HG03064 (cell line): ENCODE results near the gene ANKRD44.

Experiments used
- ATAC-seq: cut with Tn5 transposase; IDR thresholded peaks from one replicate; pipeline ENCODE4 v1.9.1; 2021; ENCODE audit warnings: low read depth; ENCODE audit not compliant: unreplicated experiment

Gene ANKRD44

DNA sequence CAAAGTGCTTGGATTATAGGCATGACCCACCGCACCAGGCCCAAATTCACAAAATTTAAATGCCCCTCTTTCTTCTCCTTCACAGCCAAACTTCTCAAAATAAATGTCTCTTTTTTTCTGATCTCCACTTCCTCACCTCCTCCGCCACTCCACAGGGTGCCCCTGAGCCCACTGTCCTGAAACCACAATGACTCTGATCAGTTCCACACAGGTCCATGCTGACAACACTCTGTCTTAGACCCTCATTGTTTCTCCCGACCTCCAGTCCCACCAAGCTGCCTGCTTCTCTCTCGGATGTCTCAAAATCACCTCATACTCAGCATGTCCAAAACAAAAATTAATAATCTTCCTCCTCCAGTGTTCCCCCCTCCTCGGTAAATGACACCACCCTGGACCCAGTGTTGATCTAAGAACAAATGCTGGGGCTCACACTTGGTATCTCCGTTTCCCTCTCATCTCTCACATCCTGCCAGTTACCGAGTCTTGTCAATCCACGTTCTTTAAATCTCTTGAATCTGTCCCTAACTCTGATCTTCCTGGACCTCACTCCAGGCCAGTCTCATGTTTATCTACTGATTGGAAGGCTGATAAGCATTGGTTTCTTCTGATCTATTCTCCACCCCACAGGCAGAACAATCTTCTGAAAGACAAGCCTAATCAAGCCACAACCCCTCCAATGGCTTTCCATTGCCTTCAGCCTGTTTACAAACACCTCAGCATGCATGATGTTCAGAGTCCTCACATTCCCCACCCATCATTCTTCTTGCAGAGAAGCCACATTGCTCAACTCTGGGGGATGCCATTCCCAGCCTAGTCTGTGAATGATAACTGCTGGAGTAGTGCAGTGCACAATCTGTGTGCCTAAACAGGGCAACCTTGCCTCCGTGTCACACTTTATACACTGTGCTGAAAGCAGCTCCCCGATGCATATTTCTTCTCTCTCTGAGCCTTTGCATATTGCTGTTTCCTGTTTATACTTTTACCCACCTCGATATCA is 12.4 kb upstream of the ANKRD44 start:
- ATAC-seq: peak; percentile 47

GRCh38 chr2:197322143-197322542 is 11.6 kb upstream of the ANKRD44 start:
- no peak for ATAC-seq

DNA sequence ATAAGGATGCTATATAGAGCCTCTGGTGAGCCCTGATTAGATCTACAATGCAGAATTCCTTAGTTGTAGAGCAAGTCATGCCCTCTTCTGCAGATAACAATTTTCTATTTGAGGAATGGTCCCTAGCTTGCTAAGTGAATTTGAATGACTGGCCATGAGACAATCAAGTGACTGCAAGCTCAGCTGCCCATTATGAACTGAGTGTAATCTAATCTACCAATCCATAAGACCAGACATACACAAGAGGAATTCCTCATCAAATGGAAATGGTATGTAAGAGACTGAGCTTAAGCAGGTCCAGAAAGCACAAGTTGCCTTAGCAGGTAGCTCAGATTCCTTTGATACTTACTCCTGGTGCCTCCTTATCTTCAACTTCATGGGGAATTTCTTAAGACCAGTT is 4.8 kb upstream of the ANKRD44 start:
- ATAC-seq: no peak

GRCh38 chr2:197312186-197312585 is 1.6 kb upstream of the ANKRD44 start:
- ATAC-seq: no peak

- ATAC-seq: no peak
Observed at GRCh38 chr2:197311421-197312033, 947 bp upstream of the ANKRD44 start.

DNA sequence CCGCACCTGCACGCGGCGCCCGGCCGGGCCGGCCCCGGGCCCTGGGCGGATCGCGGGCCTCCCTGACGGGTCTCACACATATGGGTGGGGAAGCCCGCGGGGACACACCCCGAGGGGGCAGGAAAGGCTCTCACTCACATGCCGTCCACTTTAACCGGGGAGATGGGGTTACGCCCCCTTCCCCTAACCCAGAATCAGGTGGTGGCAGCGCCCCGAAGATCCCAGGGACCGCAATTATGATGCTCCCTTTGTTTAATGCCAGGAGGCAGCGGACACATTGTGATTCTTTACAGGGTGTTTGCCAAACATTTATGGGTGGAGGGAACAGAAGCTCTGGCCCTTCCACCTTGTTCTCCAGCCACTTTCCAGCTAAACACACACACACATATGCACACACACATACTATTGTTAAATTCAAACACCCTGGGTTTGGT is 424 bp upstream of the ANKRD44 start:
- no peak for ATAC-seq

DNA sequence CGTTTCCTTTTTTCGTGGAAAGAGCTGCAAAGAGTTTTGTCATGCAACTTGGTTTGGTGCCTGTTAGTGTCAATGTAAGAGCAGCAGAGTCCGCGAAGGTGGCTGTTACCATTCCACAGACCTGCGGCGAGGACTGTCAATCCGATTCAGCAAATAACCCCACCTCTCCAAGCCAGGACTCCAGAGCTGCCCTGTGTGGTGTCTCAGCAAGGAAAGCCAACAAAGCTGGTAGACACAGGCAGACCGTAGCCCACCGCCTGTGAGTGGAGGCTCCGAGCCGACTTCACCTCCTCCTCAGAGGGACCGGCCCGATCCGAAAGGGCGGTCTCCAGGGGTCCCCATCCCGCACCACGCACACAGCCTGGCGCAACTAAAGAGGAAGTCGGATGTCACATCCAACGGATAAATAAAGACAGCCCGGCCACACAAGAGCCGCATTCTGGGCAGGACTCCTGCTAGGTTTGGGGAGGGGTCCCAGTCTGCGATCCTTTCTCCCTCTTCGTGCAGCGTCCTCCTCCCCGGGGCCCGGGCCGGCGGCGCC is 819 bp downstream of the ANKRD44 start:
- no peak for ATAC-seq

DNA sequence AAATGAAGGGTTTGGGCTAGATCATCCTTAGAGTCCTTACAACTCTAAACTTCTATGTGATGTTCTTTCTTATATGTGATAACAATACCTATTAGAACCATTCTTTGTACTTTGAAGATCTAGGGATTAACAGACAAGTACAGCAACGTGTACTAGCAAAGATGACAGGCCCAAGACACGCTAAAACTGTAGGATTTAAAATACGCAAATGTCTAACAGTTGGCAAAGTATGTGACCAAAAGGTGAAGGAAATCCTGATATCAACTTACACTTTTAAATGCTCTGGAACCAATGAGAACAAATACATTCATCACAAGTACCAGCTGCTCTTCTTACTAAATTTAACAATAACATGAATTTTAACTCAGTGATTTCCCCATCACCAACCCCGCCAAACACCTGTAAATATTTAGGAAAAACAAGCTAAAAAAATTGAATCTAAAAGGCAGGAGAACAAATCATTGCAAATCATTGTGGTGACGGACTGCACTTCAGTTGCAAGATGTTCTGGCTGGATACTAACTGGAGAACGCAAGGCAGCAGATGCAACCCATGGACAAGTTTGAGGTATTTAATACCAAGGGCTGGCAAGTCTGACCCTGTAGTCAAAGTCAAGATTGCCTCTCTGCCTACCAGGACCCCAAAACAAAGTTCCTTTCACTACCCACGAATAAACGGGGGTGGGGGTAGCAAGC is 1.4 kb downstream of the ANKRD44 start:
- no peak for ATAC-seq

GRCh38 chr2:197308585-197308984 is 2.0 kb downstream of the ANKRD44 start:
- no peak for ATAC-seq

DNA sequence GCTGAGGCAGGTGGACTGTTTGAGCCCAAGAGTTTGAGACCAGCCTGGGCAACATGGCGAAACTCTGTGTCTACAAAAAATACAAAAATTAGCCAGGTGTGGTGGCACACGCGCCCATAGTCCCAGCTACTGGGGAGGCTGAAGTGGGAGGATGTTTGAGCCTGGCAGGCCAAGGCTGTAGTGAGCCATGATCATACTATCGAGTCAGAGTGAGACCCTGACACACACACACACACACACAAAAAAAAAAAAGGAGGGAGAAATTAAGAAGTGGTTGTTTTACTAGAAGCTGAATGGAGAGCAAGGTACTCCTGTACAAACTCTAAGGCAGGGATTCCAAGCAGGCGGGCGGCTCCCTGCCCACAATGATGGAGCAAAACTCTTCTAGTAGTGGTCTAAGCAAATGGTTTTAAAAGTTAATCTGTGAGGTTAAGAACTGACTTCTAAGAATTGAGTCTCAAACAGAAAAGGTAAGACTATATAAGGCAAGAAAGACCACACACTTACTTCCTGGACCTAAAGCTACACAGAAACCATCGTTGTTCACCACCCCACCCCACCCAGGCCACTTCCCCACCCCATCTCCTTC is 2.6 kb downstream of the ANKRD44 start:
- peak; percentile 24 for ATAC-seq

- no peak for ATAC-seq
Observed at GRCh38 chr2:197307236-197307932, 3.2 kb downstream of the ANKRD44 start.

DNA sequence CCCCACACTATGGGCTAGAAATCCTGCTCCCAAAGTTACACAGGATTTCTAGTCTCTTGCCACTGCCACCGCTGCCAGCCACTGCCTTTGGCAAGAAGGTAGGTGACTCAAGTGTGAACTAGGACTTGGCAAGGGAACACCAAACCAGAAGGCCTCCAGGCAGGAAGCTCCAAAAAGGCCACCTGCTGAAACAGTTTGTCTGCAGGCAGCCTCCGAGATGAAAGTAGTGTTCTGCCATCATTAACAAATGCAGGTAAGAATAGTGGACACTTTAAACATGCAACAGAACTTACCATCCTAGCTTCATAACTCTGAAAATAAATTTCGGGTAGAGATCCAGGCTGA is 3.9 kb downstream of the ANKRD44 start:
- no peak for ATAC-seq

GRCh38 chr2:197306024-197306695 is 4.4 kb downstream of the ANKRD44 start:
- no peak for ATAC-seq

- ATAC-seq: peak; percentile 25
Observed at GRCh38 chr2:197304556-197305011, 6.0 kb downstream of the ANKRD44 start.

DNA sequence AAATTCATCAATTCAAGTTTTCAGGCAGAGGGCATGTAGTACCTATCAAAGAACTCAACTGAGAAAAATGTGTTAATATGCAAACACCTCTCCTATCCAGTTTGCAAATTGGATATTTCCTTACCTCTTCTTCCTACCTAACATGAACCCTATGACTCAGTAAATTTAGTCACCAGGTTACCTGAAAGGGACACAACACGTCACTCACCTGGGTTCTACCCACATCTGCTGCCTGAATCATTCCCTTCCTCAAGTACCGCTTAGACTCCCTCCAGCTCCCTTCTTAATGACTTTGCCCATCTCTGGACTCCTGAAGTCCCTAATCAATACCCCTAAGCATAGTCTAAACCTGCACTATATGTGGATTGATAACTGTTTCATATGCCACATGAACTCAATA is 10.4 kb downstream of the ANKRD44 start:
- no peak for ATAC-seq

GRCh38 chr2:197298609-197299008 is 12.0 kb downstream of the ANKRD44 start:
- ATAC-seq: no peak

DNA sequence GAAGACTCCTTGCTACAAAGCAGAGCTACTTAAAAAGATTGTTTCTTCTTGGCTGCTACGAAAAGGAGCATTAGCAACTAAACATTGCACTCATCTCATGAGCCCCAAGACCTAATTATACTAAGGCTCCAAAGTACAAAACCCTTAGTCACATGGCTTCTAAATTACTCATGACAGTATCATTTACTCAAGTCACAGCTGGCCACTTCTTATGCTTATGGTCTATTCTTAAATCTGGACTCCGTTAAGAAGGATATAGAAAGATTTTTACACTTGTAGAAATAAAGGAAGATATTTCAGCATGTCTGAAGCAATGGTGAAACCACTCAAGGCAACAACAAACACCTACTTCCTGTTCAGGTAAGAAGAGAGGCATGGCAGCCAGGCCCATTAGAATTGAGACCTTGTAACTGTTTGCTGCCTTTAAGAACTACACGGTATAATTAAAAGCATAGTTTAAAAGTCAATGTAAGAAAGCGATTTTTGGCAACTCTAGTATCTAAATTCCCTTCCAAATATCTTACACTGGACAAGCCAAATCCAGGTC is 12.7 kb downstream of the ANKRD44 start:
- ATAC-seq: no peak

- no peak for ATAC-seq
Observed at GRCh38 chr2:197297266-197297665, 13.3 kb downstream of the ANKRD44 start.

- no peak for ATAC-seq
Observed at GRCh38 chr2:197296835-197297234, 13.7 kb downstream of the ANKRD44 start.
